Measurements from ENCODE around the gene H6PD.

The H6PD gene

GRCh38 chr1:9267827-9268581 is 33.4 kb downstream of the H6PD start:
- TF ChIP-seq FOXM1 (IDR thresholded peaks at IDR 0.05; ENCODE audit: borderline replicate concordance, low read depth): no peak
- TF ChIP-seq REST (IDR thresholded peaks at IDR 0.05; ENCODE audit: low read depth): no peak
- TF ChIP-seq EGR1 (IDR thresholded peaks at IDR 0.05): no peak
- TF ChIP-seq TCF12 (IDR thresholded peaks at IDR 0.05; ENCODE audit: low read depth): no peak
- TF ChIP-seq USF1 (IDR thresholded peaks at IDR 0.05): no peak

GRCh38 chr1:9269078-9269501 is 34.5 kb downstream of the H6PD start:
- TF ChIP-seq EP300 (IDR thresholded peaks at IDR 0.05; ENCODE audit: borderline replicate concordance): no peak
- TF ChIP-seq USF1 (IDR thresholded peaks at IDR 0.05): no peak
- TF ChIP-seq FOXM1 (IDR thresholded peaks at IDR 0.05; ENCODE audit: borderline replicate concordance, low read depth): no peak
- no peak for TF ChIP-seq MAX (IDR thresholded peaks at IDR 0.05)
- no peak for TF ChIP-seq TAF1 (IDR thresholded peaks at IDR 0.05; ENCODE audit: low read depth)

GRCh38 chr1:9269721-9270120 is 35.1 kb downstream of the H6PD start:
- TF ChIP-seq USF1 (IDR thresholded peaks at IDR 0.05) (no peak), ZBTB7A (IDR thresholded peaks at IDR 0.05; ENCODE audit: low read depth) (no peak), TCF12 (IDR thresholded peaks at IDR 0.05; ENCODE audit: low read depth) (no peak), YY1 (IDR thresholded peaks at IDR 0.05; ENCODE audit: low read depth) (no peak), CREB1 (IDR thresholded peaks at IDR 0.05; ENCODE audit: low read depth) (no peak), TAF1 (IDR thresholded peaks at IDR 0.05; ENCODE audit: low read depth) (no peak), EP300 (IDR thresholded peaks at IDR 0.05; ENCODE audit: borderline replicate concordance) (no peak), TEAD4 (IDR thresholded peaks at IDR 0.05) (no peak), MAX (IDR thresholded peaks at IDR 0.05) (no peak), CEBPB (IDR thresholded peaks at IDR 0.05) (no peak), FOXM1 (IDR thresholded peaks at IDR 0.05; ENCODE audit: borderline replicate concordance, low read depth) (no peak), NFIC (IDR thresholded peaks at IDR 0.05) (no peak), REST (IDR thresholded peaks at IDR 0.05; ENCODE audit: low read depth) (no peak), RAD21 (IDR thresholded peaks at IDR 0.05; ENCODE audit: low read depth) (no peak), EGR1 (IDR thresholded peaks at IDR 0.05) (no peak)

GRCh38 chr1:9270290-9270883 is 35.8 kb downstream of the H6PD start:
- no peak for TF ChIP-seq MAX (IDR thresholded peaks at IDR 0.05)
- no peak for TF ChIP-seq CREB1 (IDR thresholded peaks at IDR 0.05; ENCODE audit: low read depth)
- TF ChIP-seq NFIC (IDR thresholded peaks at IDR 0.05): peak; percentile 56
- TF ChIP-seq EP300 (IDR thresholded peaks at IDR 0.05; ENCODE audit: borderline replicate concordance): no peak
- TF ChIP-seq CEBPB (IDR thresholded peaks at IDR 0.05): no peak
- no peak for TF ChIP-seq YY1 (IDR thresholded peaks at IDR 0.05; ENCODE audit: low read depth)
- no peak for TF ChIP-seq USF1 (IDR thresholded peaks at IDR 0.05)
- TF ChIP-seq TCF12 (IDR thresholded peaks at IDR 0.05; ENCODE audit: low read depth): no peak

- TF ChIP-seq CREB1 (IDR thresholded peaks at IDR 0.05; ENCODE audit: low read depth) (no peak), NFIC (IDR thresholded peaks at IDR 0.05) (no peak), TCF12 (IDR thresholded peaks at IDR 0.05; ENCODE audit: low read depth) (no peak), USF1 (IDR thresholded peaks at IDR 0.05) (no peak)
Measured at GRCh38 chr1:9271283-9271682, 36.7 kb downstream of the H6PD start.

Measured in Ishikawa (cell line).